HepG2 (cell line): ENCODE data around the gene METTL26. TPM values are rescaled to one million over a fixed set of nuclear protein-coding genes. Genes with fewer than 3 reads are reported as not detected.

Experiments used
- ATAC-seq: fragments of 200-7000 bp; cut with Tn5 transposase; 3 replicates; pipeline ENCODE4 v1.9.1; 2020; ENCODE audit warnings: mild to moderate bottlenecking, moderate library complexity
- BruUV-seq: library from RNA; stranded (reverse); fragments of 400-500 nt; replicated peaks from 2 replicates; lab custom pipeline; 2021; lab: Mats Ljungman, UMichigan
- CTCF ChIA-PET: fragments of 300-600 bp; formaldehyde crosslinking; extraction: SDS; loops from one replicate; lab custom pipeline; 2021; ENCODE audit warnings: low total read pairs, inconsistent platforms, low intra/inter-chr PET ratio; lab: Yijun Ruan, JAX
- POLR2A ChIA-PET: fragments of 350-600 bp; sonication (Branson Sonifier 250); formaldehyde crosslinking; loops from one replicate; lab custom pipeline; 2020; ENCODE audit warnings: antibody characterized with exemption, inconsistent platforms; lab: Yijun Ruan, JAX
- DNase-seq: peaks from one replicate; pipeline ENCODE4 v3.0.0-alpha.2; 2015; ENCODE audit warnings: low spot score
- FAIRE-seq: peaks from 3 replicates; lab custom pipeline; 2011; peaks lifted over from hg19 to GRCh38; lab: Jason Lieb, UNC
- H2AFZ ChIP-seq: one replicate; pipeline ENCODE4 v1.6.1; 2011; ENCODE audit warnings: low read length, inconsistent platforms
- H3K27ac ChIP-seq: fragments of 300-600 bp; 3 replicates; pipeline ENCODE4 v1.8.0; 2011; ENCODE audit warnings: mixed run types, mild to moderate bottlenecking, mixed read lengths, low read length, inconsistent platforms; ENCODE audit not compliant: insufficient read depth; ENCODE audit errors: extremely low read length
- H3K27me3 ChIP-seq, 2 experiments: fragments of 200-600 bp in 1 of 2; 2 replicates in 1 of 2; 3 replicates in 1 of 2; pipeline versions ENCODE4 v1.6.0 to v1.8.0; 2011; ENCODE audit warnings: low read length in 2 of 2, mild to moderate bottlenecking in 2 of 2, moderate library complexity in 2 of 2, inconsistent platforms in 1 of 2; ENCODE audit not compliant: insufficient read depth in 2 of 2, control insufficient read depth in 1 of 2
- H3K36me3 ChIP-seq, 2 experiments: fragments of 200-600 bp in 1 of 2; replicated peaks in 1 of 2; 2 replicates in 1 of 2; 3 replicates in 1 of 2; pipeline versions ENCODE4 v1.5.1 to v1.8.0; 2011; ENCODE audit warnings: low read length in 2 of 2, inconsistent platforms in 1 of 2; ENCODE audit not compliant: insufficient read depth in 2 of 2, control insufficient read depth in 1 of 2
- H3K4me1 ChIP-seq: 2 replicates; pipeline ENCODE4 v1.5.1; 2012; ENCODE audit warnings: low read length, inconsistent platforms; ENCODE audit not compliant: insufficient read depth
- H3K4me2 ChIP-seq: 2 replicates; pipeline ENCODE4 v1.6.0; 2011; ENCODE audit warnings: low read depth, low read length, inconsistent platforms
- H3K4me3 ChIP-seq, 3 experiments: fragments of 200-600 bp in 1 of 3; sonication (generic), shearing (Covaris generic) in 1 of 3; replicated peaks in 1 of 3; 2 replicates each; pipeline ENCODE4 v1.5.1; 2011 to 2016; ENCODE audit warnings: low read length in 3 of 3, inconsistent platforms in 2 of 3, low read depth in 2 of 3, mild to moderate bottlenecking in 2 of 3, control low read depth in 1 of 3, mixed read lengths in 1 of 3; ENCODE audit not compliant: insufficient read depth in 1 of 3
- H3K79me2 ChIP-seq: one replicate; pipeline ENCODE4 v1.6.1; 2011; ENCODE audit warnings: low read length, inconsistent platforms; ENCODE audit not compliant: insufficient read depth
- H3K9ac ChIP-seq: 2 replicates; pipeline ENCODE4 v1.6.0; 2011; ENCODE audit warnings: mild to moderate bottlenecking, low read depth, low read length, inconsistent platforms; ENCODE audit not compliant: insufficient read depth
- H3K9me3 ChIP-seq: 2 replicates; pipeline ENCODE4 v1.5.1; 2012; ENCODE audit warnings: mild to moderate bottlenecking, low read length
- H4K20me1 ChIP-seq: 2 replicates; pipeline ENCODE4 v1.6.0; 2011; ENCODE audit warnings: inconsistent platforms, mild to moderate bottlenecking, low read length, moderate library complexity; ENCODE audit not compliant: insufficient read depth
- GABPB1 ChIP-seq: IDR thresholded peaks from 2 replicates; pipeline ENCODE4 v1.6.1; 2016; ENCODE audit warnings: mild to moderate bottlenecking, missing genetic modification reagents, moderate library complexity, missing compliant biosample characterization
- GATAD2A ChIP-seq: IDR thresholded peaks from 2 replicates; pipeline ENCODE4 v1.6.1; 2016
- GMEB1 ChIP-seq: sonication (generic); formaldehyde crosslinking; IDR thresholded peaks from 2 replicates; pipeline ENCODE4 v1.5.1; 2020; ENCODE audit warnings: missing genetic modification reagents, mild to moderate bottlenecking, borderline replicate concordance
- HMGXB4 ChIP-seq, 2 experiments: sonication (generic) in 1 of 2; formaldehyde crosslinking in 1 of 2; IDR thresholded peaks; 2 replicates each; pipeline versions ENCODE4 v1.4.0 to v1.6.1; 2018 to 2020; ENCODE audit warnings: missing genetic modification reagents in 2 of 2, borderline replicate concordance in 1 of 2, low read depth in 1 of 2, mild to moderate bottlenecking in 1 of 2, missing biosample characterization in 1 of 2
- MIER3 ChIP-seq: IDR thresholded peaks from 2 replicates; pipeline ENCODE4 v1.6.1; 2016; ENCODE audit warnings: missing compliant biosample characterization, borderline replicate concordance
- NRL ChIP-seq: sonication (generic); formaldehyde crosslinking; IDR thresholded peaks from 2 replicates; pipeline ENCODE4 v1.5.0; 2020; ENCODE audit warnings: missing genetic modification reagents, mild to moderate bottlenecking, moderate library complexity, borderline replicate concordance
- THYN1 ChIP-seq: sonication (generic); formaldehyde crosslinking; IDR thresholded peaks from 2 replicates; pipeline ENCODE4 v1.8.1; 2023; ENCODE audit warnings: low read depth, mild to moderate bottlenecking, moderate library complexity, missing genetic modification reagents, borderline replicate concordance
- ZNF256 ChIP-seq: sonication (generic); formaldehyde crosslinking; conservative IDR thresholded peaks from 2 replicates; pipeline ENCODE4 v1.4.0; 2020; ENCODE audit warnings: missing genetic modification reagents
- ZNF615 ChIP-seq: sonication (generic); formaldehyde crosslinking; IDR thresholded peaks from 2 replicates; pipeline ENCODE4 v1.5.0; 2020; ENCODE audit warnings: mild to moderate bottlenecking, missing genetic modification reagents, borderline replicate concordance
- WGBS: methylation state at CpG from one replicate; pipeline ENCODE4 v1.1.6; 2017; ENCODE audit warnings: low lambda C conversion rate; 5-methylcytosine and 5-hydroxymethylcytosine counted together
- in situ Hi-C: cut with HindIII; loops from 2 replicates; pipeline ENCODE4 v1.10.0; 2017; ENCODE audit warnings: low pct_unique_long_range_greater_than_20kb; ENCODE audit not compliant: extremely low pct_ligation_motif_present
- intact Hi-C: fragments of 100-400 bp; cut with micrococcal nuclease; formaldehyde crosslinking; loops from one replicate; pipeline ENCODE4 v1.10.0; 2022; ENCODE audit not compliant: unreplicated experiment
- polyA plus RNA-seq, 8 experiments: library from polyadenylated mRNA; depleted of rRNA in 3 of 8; stranded (reverse) in 7 of 8; unstranded in 1 of 8; fragments of >200 nt; fragmentation: Illumina TruSeq in 4 of 8; extraction: Trizol in 4 of 8; gene quantifications; 2 replicates each; pipeline versions ENCODE4 v1.2.1 to v1.2.3, GENCODE V29; 2011 to 2016; ENCODE audit warnings: low read depth in 4 of 8, missing spikeins in 1 of 8, mixed read lengths in 1 of 8; ENCODE audit not compliant: insufficient read depth in 1 of 8
- total RNA-seq, 5 experiments: library from RNA; depleted of rRNA; stranded (reverse); fragments of >200 nt; fragmentation: Illumina TruSeq; extraction: Trizol; gene quantifications; 2 replicates each; pipeline ENCODE4 v1.2.3, GENCODE V29; 2016; ENCODE audit warnings: low read depth in 1 of 5

Gene METTL26
- total and polyA plus RNA-seq, 2 of the 13 experiments (the other 11 are each of a cell fraction or from before 2014, with no cell fraction given) = 65.5 to 70.1 TPM

GRCh38 chr16:641326-642188 lies 5.5 kb upstream of the METTL26 start, which contains the start of gene MCRIP2 (continued):
- peak; percentile 42 to 77; a peak in 3 of 4 replicates for TF ChIP-seq HMGXB4 (CRISPR knock-in tag; IDR thresholded peaks at IDR 0.05; ENCODE audit: borderline replicate concordance in 1 of 2, low read depth in 1 of 2)
- peak; percentile 59; the same call in 1 of the 2 replicates for TF ChIP-seq GABPB1 (CRISPR knock-in tag)
- TF ChIP-seq NRL (CRISPR knock-in tag) = peak; percentile 54; the same call in 1 of the 2 replicates

GRCh38 chr16:640614-641013 lies 4.5 kb upstream of the METTL26 start:
- H3K9me3 ChIP-seq = no peaks in the 10 kb centered on the region
- TF ChIP-seq MIER3 (CRISPR knock-in tag) (no peak), GMEB1 (CRISPR knock-in tag) (no peak), ZNF256 (CRISPR knock-in tag) (no peak), ZNF615 (CRISPR knock-in tag) (no peak), THYN1 (CRISPR knock-in tag) (no peak), GATAD2A (CRISPR knock-in tag) (no peak)
- TF ChIP-seq, all 625 proteins: peak for 0
- Histone ChIP-seq H3K9ac (peak overlapping the region; percentile 94), H3K27ac (no peak overlapping the region), H3K36me3 (no peaks in the 10 kb centered on the region), H3K4me1 (peaks cover 54% of the 10 kb centered on the region), H3K79me2 (peaks cover 23% of the 10 kb centered on the region), H2AFZ (no peak overlapping the region), H4K20me1 (peaks cover 4% of the 10 kb centered on the region; the same call in 1 of the 2 replicates), H3K4me3 (peak overlapping the region; percentile 59 to 89 (median 82); a peak in 4 of 6 replicates), H3K4me2 (peak overlapping the region; percentile 98; the same call in 1 of the 2 replicates), H3K27me3 (no peaks in the 10 kb centered on the region)
- POLR2A ChIA-PET = no interaction called here
- FAIRE-seq (no peak), DNase-seq (no peak), ATAC-seq (no peak)
- 66% methylated on average over 3 of the region's 5 CpGs for WGBS
- in situ Hi-C loops = no loop called here
- no TSS peak for BruUV-seq
- intact Hi-C loops = loop anchor here (10.0 kb wide), 1 partner anchor 56 kb away; no protein-coding TSS in a partner anchor
- CTCF ChIA-PET = no interaction called here
